ENCODE results near the gene C4orf54.

The C4orf54 gene

DNA sequence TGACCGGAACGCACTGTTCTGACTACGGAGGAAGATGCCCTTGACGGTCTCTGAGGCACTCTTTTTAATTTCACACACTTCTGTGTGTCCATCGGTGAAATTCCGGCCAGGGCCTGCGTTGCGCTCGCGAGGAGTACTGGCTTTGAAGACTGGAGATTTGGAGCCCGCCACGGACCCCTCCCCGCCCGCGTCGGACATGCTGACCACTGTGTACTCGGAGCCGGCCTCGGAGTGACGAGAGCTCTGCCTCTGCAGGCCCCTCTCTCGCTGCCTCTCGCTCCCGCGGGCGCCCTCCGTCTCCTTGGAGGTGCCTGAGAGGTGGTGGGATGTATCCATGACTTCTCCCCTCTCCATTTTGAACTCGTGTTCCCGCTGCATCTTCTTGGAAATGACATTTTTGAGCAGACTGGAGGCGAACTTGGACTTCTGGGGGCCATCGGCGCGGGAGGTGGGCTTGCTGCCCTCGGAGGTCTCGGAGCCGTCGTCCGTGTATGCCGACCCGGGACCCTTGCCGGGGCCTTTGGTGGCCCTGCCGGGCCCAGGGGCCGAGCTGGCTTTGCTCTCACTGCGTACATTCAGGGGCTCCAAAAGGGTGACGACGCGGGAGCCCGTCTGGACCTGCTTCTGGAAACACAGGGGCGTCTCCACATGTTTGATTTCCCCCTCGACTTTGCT, 5.7 kb downstream of the C4orf54 start:
- DNase-seq (ENCODE audit: low spot score) = no peak

DNA sequence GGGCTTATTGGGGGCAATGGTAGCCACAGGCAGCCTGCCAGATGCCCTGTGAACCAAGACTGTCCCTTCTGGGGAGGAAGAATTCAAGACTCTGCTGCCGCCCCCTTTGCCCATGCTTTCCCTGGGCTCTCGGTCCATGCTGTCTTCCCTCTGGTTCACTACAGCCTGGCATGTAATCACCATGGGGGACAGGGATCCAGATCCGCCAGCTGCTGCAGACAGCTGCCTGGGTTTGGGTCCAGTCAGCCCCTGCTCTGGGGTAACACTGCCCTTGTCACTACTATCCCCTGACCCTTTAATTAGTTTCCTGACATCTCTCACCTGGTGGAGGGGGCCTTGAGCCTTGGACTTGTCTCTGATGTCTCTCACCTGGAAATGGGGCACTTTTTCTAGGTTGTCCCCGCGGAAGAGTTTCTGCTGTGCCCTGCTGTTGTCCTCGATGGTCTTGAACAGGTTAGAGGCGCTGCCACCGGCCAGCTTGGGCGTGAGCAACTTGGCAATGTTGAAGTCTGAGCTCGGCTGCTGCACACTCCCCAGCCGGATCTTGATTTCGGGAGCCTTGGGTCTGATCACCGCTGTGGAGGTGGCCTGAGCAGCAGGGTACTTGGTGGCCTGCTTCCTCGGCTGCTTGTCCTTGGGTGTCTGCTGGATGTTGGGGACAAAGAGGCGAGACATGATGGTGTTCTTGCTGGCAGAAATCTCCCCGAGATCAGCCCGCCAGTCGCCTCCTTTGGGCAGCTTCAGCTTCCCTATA, 6.4 kb downstream of the C4orf54 start:
- no peak for DNase-seq (ENCODE audit: low spot score)

DNA sequence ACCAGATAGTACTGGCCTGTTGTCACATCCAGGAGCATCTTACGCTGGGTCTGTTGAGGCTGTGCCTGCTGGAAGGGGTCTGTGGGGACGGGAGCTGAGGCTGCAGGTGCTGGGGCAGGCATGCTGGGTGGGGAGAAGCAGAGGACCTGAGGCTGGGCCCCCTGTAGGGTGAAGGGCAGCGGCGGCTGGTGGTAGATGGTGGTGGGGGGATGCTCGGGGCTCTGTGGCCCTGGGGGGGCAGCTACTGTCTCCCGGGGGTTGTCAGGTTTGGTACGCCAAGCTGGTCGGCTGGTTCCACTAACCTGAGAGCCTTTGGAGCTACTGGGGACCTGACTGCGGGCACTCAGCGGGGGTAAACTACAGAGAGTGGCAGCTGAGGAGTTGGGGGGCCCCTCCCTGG, 7.8 kb downstream of the C4orf54 start:
- no peak for DNase-seq (ENCODE audit: low spot score)

DNA sequence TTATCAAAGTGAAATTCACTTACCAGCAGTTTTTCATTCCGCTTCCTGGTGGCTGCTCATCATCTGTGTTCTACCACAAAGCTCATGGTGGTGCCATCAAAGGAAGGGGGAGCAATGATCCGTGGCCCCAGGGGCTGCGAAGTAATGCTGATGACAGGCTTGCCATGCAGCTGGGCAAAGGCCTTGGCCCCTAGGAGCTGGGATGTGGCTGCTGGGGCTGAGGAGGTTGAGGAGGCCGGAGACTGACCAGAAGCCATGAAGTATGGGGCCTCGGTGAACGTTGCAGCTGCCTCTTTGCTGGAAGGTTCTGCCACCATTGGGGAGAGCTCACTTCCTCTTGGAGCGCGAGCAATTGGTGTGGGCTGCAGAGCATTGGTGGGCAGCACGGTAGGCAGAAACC, 8.4 kb downstream of the C4orf54 start:
- DNase-seq (ENCODE audit: low spot score) = no peak

DNA sequence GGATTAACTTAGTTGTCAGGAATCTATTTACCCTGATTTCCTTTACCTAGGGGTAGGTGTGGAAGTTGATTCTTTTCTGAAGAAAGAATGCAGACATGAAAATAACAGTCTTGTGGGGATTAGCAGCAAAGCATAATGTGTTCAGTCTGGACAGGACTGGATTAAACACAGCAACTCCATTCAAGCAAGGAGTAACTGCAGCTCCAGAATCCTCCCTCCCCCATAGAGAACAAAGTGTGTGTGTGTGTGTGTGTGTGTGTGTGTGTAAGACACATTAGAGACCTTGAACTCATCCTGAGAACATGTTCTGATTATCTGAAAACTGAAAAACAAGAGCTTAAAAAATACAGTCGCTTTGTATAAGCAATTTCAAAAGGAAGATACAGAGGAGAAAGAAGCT, 9.3 kb downstream of the C4orf54 start:
- DNase-seq (ENCODE audit: low spot score) = no peak

DNA sequence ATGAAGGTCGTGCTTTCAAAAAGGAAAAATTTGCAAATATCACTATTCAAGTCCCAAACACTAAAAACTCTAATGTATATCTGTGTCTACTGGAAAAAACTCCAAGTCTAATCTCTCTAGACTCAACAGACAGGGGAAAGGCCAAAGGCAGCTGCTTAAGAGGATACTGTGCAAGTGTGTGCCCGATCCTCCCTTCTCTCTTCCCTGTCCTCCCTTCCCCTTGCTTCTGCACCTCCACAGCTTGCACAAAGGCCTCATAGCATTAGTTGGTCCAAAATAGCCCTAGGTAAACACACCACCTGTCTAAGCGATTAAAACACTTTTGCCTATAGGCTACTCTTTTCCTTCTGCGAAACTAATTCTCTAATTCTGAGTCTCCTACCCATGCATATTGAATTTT, 10.6 kb downstream of the C4orf54 start:
- no peak for DNase-seq (ENCODE audit: low spot score)

DNA sequence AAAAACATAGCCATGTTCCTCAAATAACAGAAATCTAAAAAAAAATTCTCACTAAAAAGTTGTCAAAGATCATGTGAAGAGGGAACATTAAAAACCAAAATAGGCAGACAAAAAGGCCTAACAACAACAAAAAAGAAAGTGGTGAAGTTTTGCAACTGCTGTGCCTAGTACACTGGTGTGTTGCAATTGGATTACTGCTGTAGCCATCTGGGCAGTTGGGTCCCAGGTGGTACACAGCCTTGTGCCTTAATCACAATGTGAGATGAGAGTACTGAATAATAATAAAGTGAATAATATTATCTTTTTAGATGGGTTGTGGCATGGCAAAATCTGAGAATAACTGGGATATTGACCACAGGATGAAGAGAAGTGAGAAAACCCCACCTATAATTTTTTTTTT, 12.0 kb downstream of the C4orf54 start:
- DNase-seq (ENCODE audit: low spot score) = no peak

DNA sequence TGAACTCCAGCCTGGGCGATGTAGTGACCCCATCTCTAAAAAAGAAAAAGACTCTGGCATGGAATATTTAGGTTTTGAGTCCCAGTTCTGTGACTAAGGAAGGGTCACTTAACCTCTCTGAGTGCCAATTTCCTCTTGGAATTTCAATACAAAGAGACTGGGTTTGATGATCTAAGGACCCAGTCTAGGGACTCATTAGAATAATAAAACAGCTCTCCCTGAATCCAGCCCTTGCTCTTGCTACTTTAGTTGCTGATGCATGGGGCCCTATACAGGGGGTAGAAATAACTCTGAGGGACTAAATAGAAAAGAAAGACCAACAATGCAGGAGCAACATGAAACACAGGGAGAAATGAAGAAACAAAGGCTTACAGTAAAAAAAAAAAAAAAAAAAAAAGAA, 12.6 kb downstream of the C4orf54 start:
- no peak for DNase-seq (ENCODE audit: low spot score)

DNA sequence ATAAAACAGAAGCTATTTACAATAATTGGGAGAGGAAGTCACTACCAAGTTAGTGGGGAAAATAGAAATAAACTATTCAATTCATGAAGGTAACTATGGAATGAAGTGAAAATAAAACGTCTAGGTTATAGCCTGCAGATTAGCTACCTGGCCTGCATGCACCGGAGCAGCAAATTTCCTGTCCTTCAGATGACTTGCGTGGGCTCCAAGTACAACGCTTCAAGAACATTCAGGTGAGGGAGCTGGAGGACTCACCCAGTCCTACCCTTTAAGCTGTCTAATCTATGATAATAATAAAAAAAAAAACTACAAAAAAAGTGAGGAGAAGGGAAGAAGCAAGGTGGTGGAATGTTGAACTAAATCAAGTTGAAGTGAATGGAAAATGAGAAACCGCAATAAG, 13.2 kb downstream of the C4orf54 start:
- no peak for DNase-seq (ENCODE audit: low spot score)

DNA sequence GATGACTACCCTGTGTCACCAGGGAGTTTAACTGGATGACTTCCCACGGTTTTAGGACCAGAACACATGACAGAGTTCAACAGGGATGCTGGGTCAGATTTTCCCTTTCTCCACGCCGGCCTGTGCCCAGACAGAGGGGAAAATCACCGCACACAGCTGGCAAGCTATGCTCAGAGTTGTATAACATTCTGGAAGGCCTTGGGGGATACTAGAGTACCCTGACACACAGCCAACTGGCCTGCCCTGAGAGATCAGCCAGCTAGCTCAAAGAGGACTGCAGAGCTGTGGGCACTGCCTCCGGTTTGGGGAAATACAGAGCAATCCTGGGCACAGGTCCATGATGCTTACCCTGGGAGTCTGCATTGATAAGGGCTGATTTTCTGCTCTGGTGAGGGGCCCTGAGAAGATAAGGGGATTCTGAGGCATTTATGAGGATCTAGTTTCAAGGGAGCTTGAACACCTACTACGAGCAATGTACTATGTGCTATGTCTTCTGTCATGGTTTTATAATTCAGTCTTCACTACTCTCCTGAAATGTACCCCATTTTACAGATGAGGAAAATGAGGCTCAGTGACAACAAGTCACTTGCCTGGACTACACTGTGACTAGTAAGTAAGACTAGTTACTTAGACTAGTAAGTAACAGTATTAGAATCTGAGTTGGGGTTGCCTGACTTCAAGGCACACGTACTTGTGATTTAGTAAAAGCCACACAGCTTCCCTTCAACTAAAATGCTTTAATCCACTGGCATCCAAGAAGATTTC, 14.7 kb downstream of the C4orf54 start:
- DNase-seq (ENCODE audit: low spot score) = no peak

DNA sequence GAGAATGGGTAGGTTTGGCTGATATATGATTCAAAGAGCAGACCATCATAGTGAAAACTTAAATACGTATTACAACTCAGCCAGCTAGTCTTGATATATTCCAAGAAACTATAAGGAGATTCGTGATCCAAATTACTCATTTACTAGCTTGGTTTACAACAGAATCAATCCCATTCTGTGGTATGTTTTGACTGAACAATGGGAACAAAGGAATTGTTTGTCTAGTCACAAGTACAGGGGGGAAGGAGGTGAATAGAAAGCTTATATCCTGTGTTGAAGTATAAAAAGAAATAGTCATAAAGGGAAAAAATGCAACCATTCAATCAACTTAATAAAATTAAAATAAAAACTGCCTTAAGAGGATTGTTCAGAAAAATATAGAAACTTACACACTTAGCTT, 17.0 kb downstream of the C4orf54 start:
- no peak for DNase-seq (ENCODE audit: low spot score)

DNA sequence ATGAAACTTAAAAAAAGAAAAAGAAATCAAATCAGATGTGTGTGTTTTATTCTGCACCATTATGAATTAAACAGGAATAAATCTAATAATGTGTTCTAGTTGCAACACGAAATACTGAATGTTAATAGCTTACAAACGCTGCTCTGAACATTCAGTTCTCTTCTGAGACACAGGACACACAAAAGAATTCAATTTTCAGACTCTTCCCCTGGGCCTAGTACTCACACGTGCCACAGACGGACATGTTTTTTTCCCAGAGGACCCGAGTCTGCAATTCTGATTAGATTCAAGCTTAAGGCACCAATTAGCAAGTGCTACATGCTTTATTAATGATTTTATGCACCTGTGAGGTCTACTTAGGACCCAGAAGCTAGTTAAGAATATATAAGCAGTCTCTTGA, 20.5 kb downstream of the C4orf54 start:
- no peak for DNase-seq (ENCODE audit: low spot score)

DNA sequence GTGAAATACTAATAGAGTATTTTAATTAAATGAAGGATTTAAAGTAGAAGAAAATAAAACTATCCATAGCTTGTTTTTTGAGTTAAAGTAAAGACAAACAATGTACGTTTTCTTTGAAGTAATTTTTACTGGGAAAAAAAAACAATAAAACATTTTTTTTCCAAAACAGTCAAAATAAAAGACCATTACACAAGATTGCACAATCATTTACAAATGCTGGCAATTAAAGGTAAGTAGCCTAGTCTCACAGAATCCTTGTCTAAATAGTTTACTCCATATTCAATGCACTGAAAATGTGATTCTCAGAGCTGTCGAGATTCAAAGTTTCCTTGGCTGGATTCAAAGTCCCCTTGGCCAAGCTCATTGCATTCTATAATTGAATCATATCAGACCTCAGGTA, 21.2 kb downstream of the C4orf54 start:
- no peak for DNase-seq (ENCODE audit: low spot score)

DNA sequence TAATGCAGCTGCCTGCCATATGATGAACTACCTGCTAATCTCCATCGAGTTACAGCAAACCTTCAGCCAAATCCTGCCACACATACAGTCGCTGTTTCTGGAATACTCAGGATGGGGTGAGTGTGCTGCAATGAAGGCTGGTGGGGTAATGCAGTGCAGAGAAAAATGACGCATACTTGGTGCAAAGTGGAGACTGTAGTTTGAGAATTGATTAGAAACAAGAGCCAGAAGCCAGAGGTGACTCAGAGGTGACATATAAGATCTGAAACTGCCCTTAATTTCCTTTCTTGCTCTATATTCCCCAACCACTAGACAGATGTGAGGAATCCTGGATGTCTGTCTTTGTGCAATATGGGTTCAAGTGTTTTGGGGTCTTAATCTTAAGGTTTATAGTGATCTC, 22.0 kb downstream of the C4orf54 start:
- DNase-seq (ENCODE audit: low spot score) = no peak

DNA sequence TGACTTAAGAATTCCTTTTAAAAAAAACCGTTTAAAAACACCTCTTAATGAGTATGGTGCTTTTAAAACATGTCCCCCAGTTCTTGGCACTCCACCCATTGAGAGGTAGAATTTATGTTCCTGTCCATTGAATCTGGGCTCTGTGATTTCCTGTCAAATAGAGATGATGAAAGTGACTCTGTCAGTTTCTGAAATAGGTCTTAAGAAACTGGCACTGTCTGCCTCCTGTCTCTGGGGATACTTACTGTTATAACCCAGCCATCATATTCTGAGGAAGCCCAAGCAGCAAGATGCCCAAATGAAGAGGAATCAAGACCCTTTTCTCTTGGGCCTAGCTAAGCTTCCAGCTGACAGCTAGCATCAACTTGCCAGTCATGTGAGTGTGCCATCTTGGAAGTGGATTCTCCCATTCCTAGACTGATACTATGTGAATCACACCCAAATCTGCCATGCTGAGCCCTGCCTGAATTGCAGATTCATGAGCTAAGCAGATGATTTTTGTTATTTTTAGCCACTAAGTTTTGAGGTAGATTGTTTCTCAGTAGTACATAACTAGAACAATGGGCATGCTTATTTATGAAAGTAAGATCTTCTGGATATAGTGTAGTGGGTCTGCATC, 22.8 kb downstream of the C4orf54 start:
- DNase-seq (ENCODE audit: low spot score) = no peak

DNA sequence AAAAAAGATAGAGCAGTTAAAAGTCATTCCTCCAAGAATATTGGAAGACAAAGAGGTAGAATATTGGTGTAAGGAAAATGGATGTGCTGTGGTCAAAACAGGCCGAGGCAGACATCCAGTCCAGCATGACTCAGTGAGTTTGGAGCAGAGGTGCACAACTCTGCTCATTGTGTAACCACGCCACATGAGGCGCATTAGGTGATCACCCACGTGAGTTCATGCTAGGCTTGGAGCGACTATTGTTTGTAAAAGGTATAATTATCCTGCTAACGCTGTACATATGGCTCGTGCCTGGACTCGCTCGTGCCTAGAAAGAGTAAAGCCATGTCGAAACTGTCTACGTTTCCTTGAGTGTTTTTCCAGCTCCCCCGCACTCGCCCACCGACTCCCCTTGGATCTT, 23.9 kb downstream of the C4orf54 start:
- DNase-seq (ENCODE audit: low spot score) = no peak

DNA sequence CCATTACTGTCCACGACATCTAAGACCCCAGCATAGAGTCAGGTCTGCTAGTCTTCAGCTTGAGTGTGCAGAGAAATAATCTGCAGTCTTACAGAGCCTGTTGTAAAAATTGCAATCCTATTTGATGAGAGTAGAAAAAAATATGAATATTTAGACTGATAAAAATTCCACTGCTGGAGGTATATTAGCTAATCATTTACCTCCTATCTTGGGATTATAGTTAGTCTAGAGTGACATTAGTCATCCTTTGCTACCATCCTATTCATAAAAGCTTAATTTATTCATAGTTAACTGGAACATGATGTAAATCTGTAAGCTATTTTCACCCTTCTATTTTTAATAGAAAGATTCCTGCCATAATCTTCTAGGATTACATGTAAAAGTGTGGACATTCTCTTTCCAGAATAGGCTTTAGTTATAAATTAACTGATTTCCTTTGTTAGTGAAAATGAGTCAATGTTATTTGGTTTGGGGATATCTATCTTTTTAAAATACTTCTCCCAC, 26.7 kb downstream of the C4orf54 start:
- DNase-seq (ENCODE audit: low spot score) = no peak

DNA sequence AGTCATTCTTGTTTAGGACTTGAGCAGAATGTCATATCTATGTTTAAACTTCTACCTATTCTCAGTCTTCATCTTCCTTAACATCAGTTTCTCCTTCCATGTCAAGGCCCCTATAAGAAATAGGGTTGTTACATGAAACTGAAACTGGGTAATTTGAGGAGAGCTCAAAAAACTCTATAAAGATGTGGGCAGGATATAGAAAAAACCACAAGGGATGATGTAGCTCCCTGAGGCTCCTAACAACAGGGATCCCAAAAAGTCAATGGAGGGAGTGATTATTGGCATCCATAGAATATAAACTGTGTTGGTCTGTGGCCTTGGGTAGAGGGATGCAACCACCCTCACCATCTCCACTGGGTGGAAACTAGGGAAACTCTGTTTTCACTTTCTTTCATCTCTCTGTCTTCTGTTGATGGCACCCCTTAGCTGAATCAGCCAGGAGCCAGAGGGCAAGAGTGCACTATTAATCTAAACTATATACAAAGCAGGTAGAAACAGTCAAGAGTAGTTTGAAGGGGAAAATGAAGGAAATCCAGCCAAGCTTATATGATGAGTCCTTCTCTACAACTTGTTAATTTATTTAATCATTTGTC, 27.6 kb downstream of the C4orf54 start:
- DNase-seq (ENCODE audit: low spot score) = no peak

DNA sequence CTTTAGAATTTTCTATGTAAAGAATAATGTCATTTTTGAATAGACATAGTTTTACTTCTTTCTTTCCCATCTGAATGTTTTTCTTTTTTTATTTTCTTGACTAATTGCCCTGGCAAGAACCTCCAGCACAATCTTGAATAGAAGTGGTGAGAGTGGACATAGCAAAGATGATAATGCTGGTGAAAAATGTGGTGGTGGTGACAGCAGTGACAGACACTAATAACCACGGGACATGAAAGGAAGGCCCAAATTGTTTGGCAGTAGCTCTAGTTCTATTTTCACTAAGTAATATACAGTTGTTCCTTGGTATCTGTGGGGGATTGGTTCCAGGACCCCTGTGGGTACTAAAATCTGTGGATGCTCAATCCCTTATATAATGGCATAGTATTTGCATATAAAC, 29.6 kb downstream of the C4orf54 start:
- no peak for DNase-seq (ENCODE audit: low spot score)

DNA sequence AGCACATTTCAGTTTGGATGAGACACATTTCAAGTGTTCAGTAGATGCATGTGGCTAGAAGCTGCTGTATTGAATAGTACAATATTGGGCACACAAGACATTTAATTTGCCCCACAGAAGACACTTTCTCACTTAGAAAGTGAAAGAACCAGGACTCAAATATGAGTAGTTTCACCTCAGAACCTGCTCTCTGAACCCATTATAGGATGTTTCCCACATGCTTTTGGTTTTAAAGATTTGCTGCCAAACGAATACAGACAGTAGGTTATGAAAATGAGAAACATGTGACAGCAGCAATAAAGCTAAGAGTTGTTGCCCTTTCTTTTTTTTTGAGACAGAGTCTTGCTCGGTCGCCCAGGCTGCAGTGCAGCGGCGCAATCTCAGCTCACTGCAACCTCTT, 32.3 kb downstream of the C4orf54 start:
- no peak for DNase-seq (ENCODE audit: low spot score)

DNA sequence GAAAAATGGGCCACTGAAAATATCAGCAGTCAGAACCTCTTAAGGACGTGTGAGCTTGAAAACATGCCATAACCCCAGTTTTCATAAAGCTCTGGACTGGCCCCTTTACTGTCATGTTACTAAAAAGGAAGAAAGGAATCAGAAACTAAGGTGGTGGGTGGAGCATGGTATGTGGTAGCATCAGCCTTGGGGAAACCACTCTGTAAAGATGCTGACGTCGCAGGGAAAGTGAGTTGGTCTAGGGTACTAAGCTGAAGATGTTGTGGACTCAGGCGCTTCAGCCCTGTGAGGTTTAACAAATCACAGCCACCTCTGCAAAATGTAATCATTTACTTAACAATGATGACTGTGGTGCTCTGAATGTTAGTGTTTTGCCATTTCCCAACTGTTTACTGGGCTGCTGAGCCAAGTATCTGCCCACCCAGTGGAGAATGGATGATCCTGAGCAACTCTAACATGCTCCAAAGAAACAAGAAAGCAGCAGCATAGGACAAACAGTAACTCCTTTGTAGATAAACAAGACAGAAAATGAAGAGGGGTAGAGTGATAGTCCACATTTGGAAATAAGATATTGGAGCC, 33.4 kb downstream of the C4orf54 start:
- DNase-seq (ENCODE audit: low spot score) = no peak

DNA sequence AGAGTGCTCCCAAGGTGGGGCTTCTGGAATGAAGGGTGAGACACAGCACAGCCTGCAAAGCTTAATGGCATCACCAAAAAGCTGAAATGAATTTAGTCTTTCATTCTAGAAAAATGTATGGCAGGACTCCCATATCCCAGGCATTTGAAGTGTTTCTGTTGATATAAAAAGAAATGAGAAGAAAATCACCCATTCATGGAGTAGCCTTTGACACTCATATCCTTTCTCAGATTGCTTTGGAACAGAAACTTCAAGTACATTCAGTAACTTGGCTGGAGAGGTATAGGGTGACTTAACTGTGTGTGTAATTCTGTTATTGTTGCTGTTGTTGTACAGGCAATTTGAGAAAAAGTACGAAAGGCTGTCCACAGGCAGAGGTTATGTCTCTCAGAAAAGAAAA, 35.3 kb downstream of the C4orf54 start:
- no peak for DNase-seq (ENCODE audit: low spot score)

Data from CD4-positive, alpha-beta T cell treated with Interleukin-15 for 4 hours (primary cell).